AG04450 (cell line): ENCODE data around the gene EIPR1. TPM values are rescaled to one million over a fixed set of nuclear protein-coding genes. Genes with fewer than 3 reads are reported as not detected.

Experiments used
- CTCF ChIA-PET: fragments of 300-600, 350-600 bp; formaldehyde crosslinking; extraction: SDS; loops from one replicate; lab custom pipeline; 2022; ENCODE audit warnings: antibody characterized with exemption, inconsistent platforms; lab: Charles Lee
- POLR2A ChIA-PET: fragments of 350-600 bp; formaldehyde crosslinking; extraction: SDS; loops from one replicate; lab custom pipeline; 2021; ENCODE audit warnings: antibody characterized with exemption, inconsistent platforms; lab: Yijun Ruan, JAX
- DNase-seq: peaks from one replicate; pipeline ENCODE4 v3.0.0-alpha.2; 2011; ENCODE audit warnings: low read depth, low spot score
- H3K27ac ChIP-seq: one replicate; pipeline ENCODE4 v1.5.1; 2012; ENCODE audit warnings: low read depth, low read length, control low read depth
- H3K27me3 ChIP-seq: one replicate; pipeline ENCODE4 v1.6.0; 2012; ENCODE audit warnings: low read length; ENCODE audit not compliant: control insufficient read depth, insufficient read depth
- H3K4me3 ChIP-seq: 2 replicates; pipeline ENCODE4 v1.5.1; 2011; ENCODE audit warnings: mild to moderate bottlenecking, low read depth, low read length, control low read depth
- H3K9me3 ChIP-seq: 2 replicates; pipeline ENCODE4 v1.5.1; 2012; ENCODE audit warnings: low read length; ENCODE audit not compliant: control insufficient read depth, insufficient read depth
- polyA plus RNA-seq: library from polyadenylated mRNA; depleted of rRNA; stranded (reverse); fragments of >200 nt; gene quantifications from 2 replicates; pipeline ENCODE4 v1.2.3, GENCODE V29; 2011
- TF ChIP-seq, protein P1 (sequence below): IDR thresholded peaks from 2 replicates; pipeline ENCODE4 v1.5.1; 2011; ENCODE audit warnings: low read depth, low read length, control low read depth, inconsistent platforms

The EIPR1 gene
- polyA plus RNA-seq, 1 experiment = 33.2 TPM

DNA sequence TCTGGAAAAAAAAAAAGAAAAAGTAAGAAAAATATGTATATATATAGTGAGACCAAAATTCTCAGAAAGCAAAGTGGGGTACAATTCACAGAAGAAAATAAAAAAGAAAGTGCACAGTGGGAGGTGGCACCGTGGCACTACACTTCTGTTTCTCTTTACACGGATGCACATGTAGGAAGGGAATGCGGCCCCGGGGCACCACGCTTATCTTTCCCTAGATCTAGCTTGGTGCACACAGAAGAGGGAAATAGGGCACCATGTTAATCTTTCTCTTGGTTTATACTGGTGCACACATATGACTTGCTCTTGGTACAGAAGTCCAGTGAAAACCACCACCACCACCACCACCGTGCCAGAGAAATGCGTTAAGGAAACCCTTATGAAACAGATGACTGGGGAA lies 32.0 kb downstream of the EIPR1 start:
- CTCF ChIA-PET = no interaction called here
- TF ChIP-seq, protein P1, sequence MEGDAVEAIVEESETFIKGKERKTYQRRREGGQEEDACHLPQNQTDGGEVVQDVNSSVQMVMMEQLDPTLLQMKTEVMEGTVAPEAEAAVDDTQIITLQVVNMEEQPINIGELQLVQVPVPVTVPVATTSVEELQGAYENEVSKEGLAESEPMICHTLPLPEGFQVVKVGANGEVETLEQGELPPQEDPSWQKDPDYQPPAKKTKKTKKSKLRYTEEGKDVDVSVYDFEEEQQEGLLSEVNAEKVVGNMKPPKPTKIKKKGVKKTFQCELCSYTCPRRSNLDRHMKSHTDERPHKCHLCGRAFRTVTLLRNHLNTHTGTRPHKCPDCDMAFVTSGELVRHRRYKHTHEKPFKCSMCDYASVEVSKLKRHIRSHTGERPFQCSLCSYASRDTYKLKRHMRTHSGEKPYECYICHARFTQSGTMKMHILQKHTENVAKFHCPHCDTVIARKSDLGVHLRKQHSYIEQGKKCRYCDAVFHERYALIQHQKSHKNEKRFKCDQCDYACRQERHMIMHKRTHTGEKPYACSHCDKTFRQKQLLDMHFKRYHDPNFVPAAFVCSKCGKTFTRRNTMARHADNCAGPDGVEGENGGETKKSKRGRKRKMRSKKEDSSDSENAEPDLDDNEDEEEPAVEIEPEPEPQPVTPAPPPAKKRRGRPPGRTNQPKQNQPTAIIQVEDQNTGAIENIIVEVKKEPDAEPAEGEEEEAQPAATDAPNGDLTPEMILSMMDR = no peak
- Histone ChIP-seq H3K4me3 (no peak overlapping the region), H3K27me3 (no peaks in the 10 kb centered on the region), H3K27ac (no peak overlapping the region), H3K9me3 (no peaks in the 10 kb centered on the region)
- DNase-seq = no peak
- POLR2A ChIA-PET = no interaction called here

GRCh38 chr2:3344897-3345296 lies 32.7 kb downstream of the EIPR1 start:
- POLR2A ChIA-PET = no interaction called here
- TF ChIP-seq, protein P1 = no peak
- no peaks in the 10 kb centered on the region for H3K9me3 ChIP-seq
- no peak overlapping the region for H3K4me3 ChIP-seq
- no peaks in the 10 kb centered on the region for H3K27me3 ChIP-seq
- H3K27ac ChIP-seq = no peak overlapping the region
- DNase-seq = no peak
- CTCF ChIA-PET = no interaction called here

- no peak for DNase-seq
- CTCF ChIA-PET = no interaction called here
Observed at GRCh38 chr2:3343012-3343411, 34.6 kb downstream of the EIPR1 start.

GRCh38 chr2:3342324-3342723 lies 35.3 kb downstream of the EIPR1 start:
- DNase-seq = no peak
- no peaks in the 10 kb centered on the region for H3K27me3 ChIP-seq
- TF ChIP-seq, protein P1 = no peak
- H3K27ac ChIP-seq = no peak overlapping the region
- ChIA-PET CTCF (no interaction called here), POLR2A (no interaction called here)
- no peak overlapping the region for H3K4me3 ChIP-seq
- H3K9me3 ChIP-seq = no peaks in the 10 kb centered on the region

More at GRCh38 chr2:3343012-3343411, 34.6 kb downstream of the EIPR1 start:
- TF ChIP-seq, protein P1 = no peak
- Histone ChIP-seq H3K27me3 (no peaks in the 10 kb centered on the region), H3K4me3 (no peak overlapping the region), H3K9me3 (no peaks in the 10 kb centered on the region), H3K27ac (no peak overlapping the region)
- POLR2A ChIA-PET = no interaction called here

GRCh38 chr2:3341336-3341735 lies 36.3 kb downstream of the EIPR1 start:
- no peak overlapping the region for H3K27ac ChIP-seq
- CTCF ChIA-PET = no interaction called here
- POLR2A ChIA-PET = no interaction called here

More at GRCh38 chr2:3341336-3341735, 36.3 kb downstream of the EIPR1 start:
- Histone ChIP-seq H3K9me3 (no peaks in the 10 kb centered on the region), H3K4me3 (no peak overlapping the region), H3K27me3 (no peaks in the 10 kb centered on the region)
- TF ChIP-seq, protein P1 = no peak
- DNase-seq = no peak
